Measurements from ENCODE around the gene L3MBTL4. TPM values are rescaled to one million over a fixed set of nuclear protein-coding genes. Genes with fewer than 3 reads are reported as not detected.

The L3MBTL4 gene
- total and polyA plus RNA-seq, 9 of the 15 experiments (the other 6 are each of a cell fraction or from before 2014, with no cell fraction given) = not detected

- ATAC-seq (no peak), DNase-seq (ENCODE audit: extremely low read depth in 1 of 4, low spot score in 3 of 4) (no peak), FAIRE-seq (no peak)
- TF ChIP-seq MECOM (CRISPR knock-in tag; IDR thresholded peaks at IDR 0.05) = no peak
- TF ChIP-seq ZNF274 (IDR thresholded peaks at IDR 0.05; ENCODE audit: borderline replicate concordance, low read depth, low read length) = no peak
- no peak for TF ChIP-seq STAT5B (CRISPR knock-in tag; IDR thresholded peaks at IDR 0.05)
- Histone ChIP-seq H3K4me3 (no peak overlapping the region), H3K9ac (ENCODE audit: insufficient read depth in 1 of 2, low read depth in 2 of 2, low read length in 2 of 2) (no peak overlapping the region), H3K4me1 (replicated peaks in 1 of 2; ENCODE audit: control insufficient read depth in 2 of 2, insufficient read depth in 2 of 2, low read length in 2 of 2) (no peaks in the 10 kb centered on the region), H3K27me3 (ENCODE audit: control insufficient read depth in 2 of 2, insufficient read depth in 2 of 2, low read length in 2 of 2) (no peaks in the 10 kb centered on the region), H3K9me3 (replicated peaks; ENCODE audit: control insufficient read depth, insufficient read depth, low read depth, low read length) (no peaks in the 10 kb centered on the region), H4K20me1 (replicated peaks; ENCODE audit: control insufficient read depth, insufficient read depth, low read length) (no peaks in the 10 kb centered on the region), H2AFZ (ENCODE audit: low read depth, low read length) (no peak overlapping the region), H3K9me1 (ENCODE audit: control insufficient read depth, insufficient read depth, low read length) (no peaks in the 10 kb centered on the region), H3K79me2 (ENCODE audit: control insufficient read depth, insufficient read depth, low read length) (no peaks in the 10 kb centered on the region), H3K36me3 (ENCODE audit: control insufficient read depth, insufficient read depth, low read length) (no peaks in the 10 kb centered on the region), H3K27ac (ENCODE audit: extremely low read depth, low read depth, low read length) (no peak overlapping the region), H3K4me2 (ENCODE audit: insufficient read depth, low read length) (no peak overlapping the region)
- no TSS peak for BruUV-seq (replicated peaks)
- intact Hi-C loops (cut with micrococcal nuclease) (no loop called here), in situ Hi-C loops (cut with MboI) (no loop called here)
- CTCF ChIA-PET (ENCODE audit: low intra/inter-chr PET ratio) = no interaction called here
- POLR2A ChIA-PET = no interaction called here
- 0% methylated on average over 7 of the region's 7 CpGs for WGBS (ENCODE audit: insufficient coverage, low coverage, missing lambda C conversion rate)
Observed at GRCh38 chr18:5998166-5998881, 416.4 kb downstream of the L3MBTL4 start.

GRCh38 chr18:5997361-5997760, 417.4 kb downstream of the L3MBTL4 start:
- BruUV-seq (replicated peaks) = no TSS peak
- TF ChIP-seq MAFK (IDR thresholded peaks at IDR 0.05; ENCODE audit: low read length) = no peak
- Histone ChIP-seq H3K79me2 (ENCODE audit: control insufficient read depth, insufficient read depth, low read length) (no peaks in the 10 kb centered on the region), H3K9me3 (replicated peaks; ENCODE audit: control insufficient read depth, insufficient read depth, low read depth, low read length) (no peaks in the 10 kb centered on the region), H3K9me1 (ENCODE audit: control insufficient read depth, insufficient read depth, low read length) (no peaks in the 10 kb centered on the region), H2AFZ (ENCODE audit: low read depth, low read length) (no peak overlapping the region), H3K4me2 (ENCODE audit: insufficient read depth, low read length) (no peak overlapping the region), H3K4me3 (no peak overlapping the region), H3K27me3 (ENCODE audit: control insufficient read depth in 2 of 2, insufficient read depth in 2 of 2, low read length in 2 of 2) (no peaks in the 10 kb centered on the region), H3K4me1 (replicated peaks in 1 of 2; ENCODE audit: control insufficient read depth in 2 of 2, insufficient read depth in 2 of 2, low read length in 2 of 2) (no peaks in the 10 kb centered on the region), H3K27ac (ENCODE audit: extremely low read depth, low read depth, low read length) (no peak overlapping the region), H4K20me1 (replicated peaks; ENCODE audit: control insufficient read depth, insufficient read depth, low read length) (no peaks in the 10 kb centered on the region), H3K36me3 (ENCODE audit: control insufficient read depth, insufficient read depth, low read length) (no peaks in the 10 kb centered on the region), H3K9ac (ENCODE audit: insufficient read depth in 1 of 2, low read depth in 2 of 2, low read length in 2 of 2) (no peak overlapping the region)
- in situ Hi-C loops (cut with MboI) = no loop called here
- 0% methylated on average over 1 of the region's 1 CpG for WGBS (ENCODE audit: insufficient coverage, low coverage, missing lambda C conversion rate)
- ATAC-seq (no peak), FAIRE-seq (no peak), DNase-seq (ENCODE audit: extremely low read depth in 1 of 4, low spot score in 3 of 4) (no peak)
- POLR2A ChIA-PET = no interaction called here
- CTCF ChIA-PET (ENCODE audit: low intra/inter-chr PET ratio) = no interaction called here
- intact Hi-C loops (cut with micrococcal nuclease) = no loop called here

All from K562 (cell line).